ENCODE data around the gene TACC2.

Gene TACC2

DNA sequence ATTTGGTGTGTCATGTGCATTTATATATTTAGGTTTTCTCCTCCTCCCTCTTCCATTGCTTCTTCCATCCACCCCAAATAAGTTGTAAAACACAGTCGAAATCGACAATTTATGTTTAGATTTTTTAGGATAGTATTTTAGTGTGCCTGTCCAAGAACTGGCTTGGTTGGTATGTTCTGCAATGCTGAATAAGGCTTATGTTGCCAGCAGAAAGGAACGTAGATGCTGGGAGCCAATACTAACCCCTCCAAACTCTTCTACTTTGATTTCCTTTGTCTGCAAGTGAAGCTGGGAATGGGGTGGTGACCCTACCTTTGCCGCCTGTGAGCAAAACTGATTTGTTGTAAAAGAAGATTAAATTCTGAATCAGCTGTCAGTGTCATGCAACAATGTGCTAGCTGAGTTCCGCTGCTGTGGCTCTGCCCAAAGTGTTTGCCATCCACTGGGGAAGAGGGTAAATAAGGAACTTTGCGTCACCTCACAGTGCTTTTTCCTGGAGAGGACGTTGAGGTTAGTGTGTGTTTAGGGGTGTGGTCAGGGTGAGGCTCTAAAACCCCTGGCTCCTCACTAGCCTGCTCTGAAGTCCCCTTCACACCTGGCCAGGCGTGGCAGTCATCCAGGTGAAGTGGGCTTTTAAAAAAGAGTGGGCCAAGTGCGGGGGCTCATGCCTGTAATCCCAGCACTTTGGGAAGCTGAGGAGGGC, 44.4 kb downstream of the TACC2 start:
- TF ChIP-seq, protein P1, sequence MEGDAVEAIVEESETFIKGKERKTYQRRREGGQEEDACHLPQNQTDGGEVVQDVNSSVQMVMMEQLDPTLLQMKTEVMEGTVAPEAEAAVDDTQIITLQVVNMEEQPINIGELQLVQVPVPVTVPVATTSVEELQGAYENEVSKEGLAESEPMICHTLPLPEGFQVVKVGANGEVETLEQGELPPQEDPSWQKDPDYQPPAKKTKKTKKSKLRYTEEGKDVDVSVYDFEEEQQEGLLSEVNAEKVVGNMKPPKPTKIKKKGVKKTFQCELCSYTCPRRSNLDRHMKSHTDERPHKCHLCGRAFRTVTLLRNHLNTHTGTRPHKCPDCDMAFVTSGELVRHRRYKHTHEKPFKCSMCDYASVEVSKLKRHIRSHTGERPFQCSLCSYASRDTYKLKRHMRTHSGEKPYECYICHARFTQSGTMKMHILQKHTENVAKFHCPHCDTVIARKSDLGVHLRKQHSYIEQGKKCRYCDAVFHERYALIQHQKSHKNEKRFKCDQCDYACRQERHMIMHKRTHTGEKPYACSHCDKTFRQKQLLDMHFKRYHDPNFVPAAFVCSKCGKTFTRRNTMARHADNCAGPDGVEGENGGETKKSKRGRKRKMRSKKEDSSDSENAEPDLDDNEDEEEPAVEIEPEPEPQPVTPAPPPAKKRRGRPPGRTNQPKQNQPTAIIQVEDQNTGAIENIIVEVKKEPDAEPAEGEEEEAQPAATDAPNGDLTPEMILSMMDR (IDR thresholded peaks at IDR 0.05; ENCODE audit: low read depth, low read length), result no peak
- no peaks in the 10 kb centered on the region for H3K4me1 ChIP-seq
- no peaks in the 10 kb centered on the region for H3K9me3 ChIP-seq
- H3K36me3 ChIP-seq, result no peaks in the 10 kb centered on the region
- no peaks in the 10 kb centered on the region for H3K27me3 ChIP-seq
- no peak for DNase-seq
- H3K4me3 ChIP-seq (ENCODE audit: low read depth, low read length), result no peak overlapping the region

DNA sequence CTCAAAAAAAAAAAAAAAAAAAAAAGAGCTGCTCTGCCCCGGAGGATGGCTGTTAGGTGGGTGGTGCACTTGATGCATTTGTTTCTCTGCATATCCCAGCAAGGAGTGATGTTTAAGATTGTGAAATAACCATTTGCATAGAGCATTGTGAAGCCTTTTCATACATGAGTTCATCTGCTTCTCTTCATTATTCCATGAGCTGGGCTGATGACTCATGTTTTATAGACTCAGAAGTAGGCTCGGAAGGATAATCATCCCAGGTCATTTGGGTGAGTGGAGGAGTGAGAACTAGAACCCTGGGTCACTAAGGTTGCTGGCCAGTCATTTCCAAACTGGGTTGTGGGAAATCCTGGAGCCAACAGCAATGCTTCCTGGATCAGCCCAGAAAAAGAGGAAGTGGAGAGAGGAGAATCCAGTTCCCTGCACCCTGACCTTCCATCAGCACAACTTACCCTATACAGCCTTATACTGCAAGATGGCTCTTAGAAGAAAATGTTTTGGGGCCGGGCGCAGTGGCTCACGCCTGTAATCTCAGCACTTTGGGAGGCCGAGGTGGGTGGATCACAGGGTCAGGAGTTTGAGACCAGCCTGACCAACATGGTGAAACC, 45.3 kb downstream of the TACC2 start:
- TF ChIP-seq, protein P1 (IDR thresholded peaks at IDR 0.05; ENCODE audit: low read depth, low read length), result no peak
- Histone ChIP-seq H3K4me1 (no peaks in the 10 kb centered on the region), H3K4me3 (ENCODE audit: low read depth, low read length) (no peak overlapping the region), H3K36me3 (no peaks in the 10 kb centered on the region), H3K27me3 (no peaks in the 10 kb centered on the region), H3K9me3 (no peaks in the 10 kb centered on the region)
- DNase-seq, result no peak

DNA sequence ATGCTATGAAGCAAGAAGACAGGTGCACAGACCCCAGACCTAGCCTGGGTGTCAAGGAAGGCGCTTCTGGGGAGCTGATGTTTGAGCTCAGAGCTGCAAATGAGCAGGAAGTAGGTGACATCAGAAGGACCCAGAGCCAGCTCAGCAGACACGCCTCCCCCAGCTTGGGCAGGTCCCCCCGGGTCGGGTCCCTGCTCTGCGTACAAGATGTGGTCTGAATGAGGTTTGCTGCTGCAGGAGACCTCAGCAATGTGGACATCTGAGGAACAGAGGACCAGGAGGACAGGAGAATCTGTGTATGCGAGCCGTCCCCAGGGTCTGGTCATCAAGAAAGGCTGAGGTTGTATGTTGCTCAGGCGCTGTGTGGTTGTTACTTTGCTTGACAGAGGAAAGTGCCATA, 51.8 kb downstream of the TACC2 start:
- no peaks in the 10 kb centered on the region for H3K27me3 ChIP-seq
- no peak overlapping the region for H3K4me3 ChIP-seq (ENCODE audit: low read depth, low read length)
- H3K4me1 ChIP-seq, result no peaks in the 10 kb centered on the region
- no peaks in the 10 kb centered on the region for H3K36me3 ChIP-seq
- DNase-seq, result no peak
- TF ChIP-seq, protein P1 (IDR thresholded peaks at IDR 0.05; ENCODE audit: low read depth, low read length), result no peak
- H3K9me3 ChIP-seq, result no peaks in the 10 kb centered on the region

DNA sequence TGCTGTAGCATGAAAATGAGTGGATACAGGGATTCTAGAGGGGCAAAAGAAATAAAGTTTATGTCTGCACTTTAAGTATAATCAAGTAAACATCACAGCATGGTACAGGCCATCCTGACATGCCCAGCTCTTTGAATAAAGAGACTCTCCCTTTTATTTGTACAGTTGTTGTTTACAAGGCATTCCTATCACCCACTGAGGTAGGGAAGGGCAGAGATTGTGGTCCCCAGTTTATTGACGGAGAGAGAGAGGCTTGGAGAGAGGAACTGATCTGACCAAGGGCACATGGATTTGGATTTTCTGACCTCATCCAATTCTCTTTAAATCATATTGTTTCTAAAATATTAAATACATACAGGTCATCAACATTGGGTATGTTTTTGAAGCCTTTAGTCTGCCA, 53.9 kb downstream of the TACC2 start:
- no peaks in the 10 kb centered on the region for H3K27me3 ChIP-seq
- no peak for DNase-seq
- H3K4me3 ChIP-seq (ENCODE audit: low read depth, low read length), result no peak overlapping the region
- TF ChIP-seq, protein P1 (IDR thresholded peaks at IDR 0.05; ENCODE audit: low read depth, low read length), result no peak
- no peaks in the 10 kb centered on the region for H3K36me3 ChIP-seq
- no peaks in the 10 kb centered on the region for H3K4me1 ChIP-seq
- H3K9me3 ChIP-seq, result no peaks in the 10 kb centered on the region

DNA sequence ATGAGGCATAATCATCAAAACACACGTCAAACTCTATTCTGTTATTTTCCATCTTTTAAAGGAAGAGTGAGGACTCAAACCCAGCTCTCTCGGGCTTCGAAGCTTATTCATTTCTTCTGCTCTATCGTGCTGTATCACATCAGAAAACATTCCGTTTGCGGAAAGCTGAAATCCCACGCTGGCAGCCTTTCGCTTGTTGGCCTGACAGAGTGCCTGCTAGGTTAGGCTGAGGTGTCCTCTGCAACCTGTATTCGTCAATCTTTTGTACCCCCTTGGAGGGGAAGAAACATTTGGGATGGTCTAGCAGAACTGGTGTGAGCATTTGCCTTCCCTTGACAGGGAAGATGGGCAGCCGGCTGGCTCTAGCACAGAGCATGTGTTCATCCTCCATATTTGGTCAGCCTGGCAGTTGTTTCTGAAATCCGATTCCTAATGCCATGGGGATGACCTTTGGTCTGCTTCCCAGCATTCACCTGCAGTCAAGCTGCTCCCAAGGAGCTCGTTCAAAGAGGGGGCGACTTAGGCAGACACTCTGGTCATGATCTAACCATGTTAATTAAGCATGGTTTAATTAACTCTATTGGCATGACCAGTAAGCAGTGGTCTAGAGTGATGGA, 55.2 kb downstream of the TACC2 start:
- Histone ChIP-seq H3K9me3 (no peaks in the 10 kb centered on the region), H3K27me3 (no peaks in the 10 kb centered on the region), H3K4me3 (ENCODE audit: low read depth, low read length) (no peak overlapping the region), H3K4me1 (no peaks in the 10 kb centered on the region), H3K36me3 (no peaks in the 10 kb centered on the region)
- TF ChIP-seq, protein P1 (IDR thresholded peaks at IDR 0.05; ENCODE audit: low read depth, low read length), result no peak
- no peak for DNase-seq

DNA sequence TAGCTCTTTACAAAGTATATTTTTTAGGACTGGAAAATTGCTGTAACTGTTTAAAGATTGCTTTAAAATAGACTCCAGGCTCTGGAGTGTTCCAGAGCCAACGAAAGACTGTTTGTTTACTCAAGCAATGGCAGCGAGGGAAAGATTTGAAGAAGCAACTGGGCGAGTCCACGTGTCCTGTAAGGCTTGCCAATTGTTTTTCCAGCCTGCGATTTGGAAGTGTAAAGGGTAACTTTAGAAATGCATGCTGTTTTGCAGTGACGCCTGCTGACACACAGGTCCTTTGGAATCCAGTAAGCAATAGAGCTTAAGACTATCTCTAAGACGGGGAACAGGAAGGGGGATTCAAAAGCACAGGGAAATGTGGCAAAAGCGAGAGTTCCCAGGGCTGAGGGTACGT, 55.8 kb downstream of the TACC2 start:
- Histone ChIP-seq H3K4me1 (no peaks in the 10 kb centered on the region), H3K36me3 (no peaks in the 10 kb centered on the region), H3K4me3 (ENCODE audit: low read depth, low read length) (no peak overlapping the region), H3K27me3 (no peaks in the 10 kb centered on the region), H3K9me3 (no peaks in the 10 kb centered on the region)
- no peak for DNase-seq
- TF ChIP-seq, protein P1 (IDR thresholded peaks at IDR 0.05; ENCODE audit: low read depth, low read length), result no peak

All from BE2C (cell line).